Measurements from ENCODE around the gene LPIN1.
A peak's percentile ranks its signal among the peaks of the same experiment; 100 is the strongest.
"Not testable (repeated sequence)": the region's sequence is repeated elsewhere in the genome, so short reads cannot be mapped to it uniquely, and the experiment has no call there.

Gene LPIN1

DNA sequence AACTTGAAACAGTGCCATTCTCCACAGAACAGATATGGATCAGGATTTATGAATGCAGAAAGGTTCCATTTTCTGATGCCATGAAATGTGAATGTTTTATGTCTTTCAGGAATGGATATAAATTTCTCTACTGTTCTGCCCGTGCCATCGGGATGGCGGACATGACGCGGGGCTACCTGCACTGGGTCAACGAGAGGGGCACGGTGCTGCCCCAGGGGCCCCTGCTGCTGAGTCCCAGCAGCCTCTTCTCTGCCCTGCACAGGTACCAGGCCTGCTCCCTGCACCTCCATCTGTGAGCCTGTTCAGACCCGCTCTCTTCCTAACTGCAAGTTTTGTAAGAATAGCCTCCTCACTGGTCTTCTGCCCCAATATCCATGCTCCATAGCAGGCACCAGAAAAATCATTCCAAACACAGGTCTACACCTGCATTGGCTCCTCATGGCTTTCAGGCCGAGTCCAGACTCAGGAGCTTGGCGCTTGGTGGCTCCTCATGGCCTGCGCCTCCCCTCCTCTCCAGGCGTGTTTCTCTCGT lies 68.6 kb downstream of the LPIN1 start:
- no peak for DNase-seq

DNA sequence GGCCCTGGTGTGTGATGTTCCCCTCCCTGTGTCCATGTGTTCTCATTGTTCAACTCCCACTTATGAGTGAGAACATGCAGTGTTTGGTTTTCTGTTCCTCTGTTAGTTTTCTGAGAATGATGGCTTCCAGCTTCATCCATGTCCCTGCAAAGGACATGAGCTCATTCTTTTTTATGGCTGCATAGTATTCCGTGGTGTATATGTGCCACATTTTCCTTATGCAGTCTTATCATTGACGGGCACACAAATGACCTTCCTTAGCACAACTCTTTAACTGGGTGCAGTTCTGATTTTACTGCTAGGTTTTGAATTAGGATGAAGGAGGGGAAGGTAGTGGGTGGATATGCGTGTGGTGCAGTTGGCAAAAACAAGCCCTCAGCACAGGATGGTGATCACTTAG lies 70.5 kb downstream of the LPIN1 start:
- DNase-seq: not testable (repeated sequence)

DNA sequence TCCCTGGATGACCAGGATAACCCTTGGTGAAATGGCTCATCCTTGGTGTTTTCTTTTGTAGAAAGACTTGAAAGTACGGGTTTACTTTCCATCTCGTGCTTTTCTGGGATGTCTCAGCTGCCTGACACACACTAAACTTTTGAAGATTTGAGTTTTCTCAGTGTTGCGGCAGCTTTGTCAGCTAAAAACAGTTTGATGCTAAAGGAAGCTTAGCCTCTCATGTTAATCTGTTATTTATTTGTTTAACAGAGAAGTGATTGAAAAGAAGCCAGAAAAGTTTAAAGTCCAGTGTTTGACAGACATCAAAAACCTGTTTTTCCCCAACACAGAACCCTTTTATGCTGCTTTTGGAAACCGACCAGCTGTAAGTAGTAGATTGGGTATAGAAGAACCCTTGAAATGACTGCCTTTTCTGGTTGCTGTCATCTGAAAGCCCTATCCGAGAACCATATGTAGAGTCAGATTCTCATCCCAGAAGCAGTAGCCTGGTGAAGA lies 72.8 kb downstream of the LPIN1 start:
- no peak for DNase-seq

DNA sequence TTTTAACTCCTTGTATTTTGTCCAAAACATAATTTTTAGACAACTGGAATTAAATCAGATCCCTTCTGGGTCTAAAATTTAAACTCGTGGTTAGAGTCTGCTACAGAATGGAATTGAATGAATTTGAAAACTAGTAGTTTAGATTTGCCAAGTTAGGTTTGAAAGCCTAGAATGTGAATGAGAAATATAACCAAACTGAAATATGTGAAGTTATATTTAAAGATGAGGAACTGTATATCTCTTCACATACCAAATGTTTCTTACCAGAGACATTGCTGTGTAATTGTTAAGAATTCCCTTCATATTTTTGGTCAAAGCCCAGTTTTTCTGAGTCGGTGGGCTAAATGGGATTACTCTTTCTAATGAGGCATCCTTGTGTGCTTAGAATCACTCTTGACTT lies 74.2 kb downstream of the LPIN1 start:
- DNase-seq: no peak

DNA sequence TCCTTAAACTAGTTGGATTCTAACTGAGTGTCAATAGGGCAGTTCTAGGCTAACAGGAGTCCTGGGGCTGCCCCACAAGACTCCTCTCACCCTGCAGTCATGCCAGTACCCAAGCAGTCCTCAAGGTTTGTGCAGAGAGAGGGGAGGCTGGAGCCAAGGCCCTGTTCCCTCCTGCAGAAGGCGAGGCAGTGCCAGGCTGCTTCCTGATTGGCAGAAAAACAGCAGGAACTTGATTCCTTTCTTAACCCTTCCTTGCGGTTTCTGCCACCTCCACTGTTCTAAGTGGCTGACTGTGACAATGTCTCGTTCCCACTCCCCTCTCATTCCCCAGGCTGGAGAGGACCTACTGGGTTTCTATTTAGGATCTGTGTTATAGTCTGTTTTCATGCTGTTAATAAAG lies 75.3 kb downstream of the LPIN1 start:
- DNase-seq: no peak

DNA sequence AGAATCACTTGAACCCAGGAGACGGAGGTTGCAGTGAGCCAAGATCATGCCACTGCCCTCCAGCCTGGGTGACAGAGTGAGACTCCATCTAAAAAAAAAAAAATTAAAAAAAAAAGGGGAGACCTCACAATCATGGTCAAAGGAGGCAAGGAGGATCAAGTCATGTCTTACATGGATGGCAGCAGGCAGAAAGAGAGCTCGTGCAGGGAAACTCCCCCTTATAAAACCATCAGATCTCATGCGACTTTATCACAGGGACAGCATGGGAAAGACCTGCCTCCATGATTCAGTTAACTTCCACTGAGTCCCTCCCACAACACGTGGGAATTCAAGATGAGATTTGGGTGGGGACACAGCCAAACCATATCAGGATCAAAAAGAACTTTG lies 75.9 kb downstream of the LPIN1 start:
- not testable (repeated sequence) for DNase-seq

DNA sequence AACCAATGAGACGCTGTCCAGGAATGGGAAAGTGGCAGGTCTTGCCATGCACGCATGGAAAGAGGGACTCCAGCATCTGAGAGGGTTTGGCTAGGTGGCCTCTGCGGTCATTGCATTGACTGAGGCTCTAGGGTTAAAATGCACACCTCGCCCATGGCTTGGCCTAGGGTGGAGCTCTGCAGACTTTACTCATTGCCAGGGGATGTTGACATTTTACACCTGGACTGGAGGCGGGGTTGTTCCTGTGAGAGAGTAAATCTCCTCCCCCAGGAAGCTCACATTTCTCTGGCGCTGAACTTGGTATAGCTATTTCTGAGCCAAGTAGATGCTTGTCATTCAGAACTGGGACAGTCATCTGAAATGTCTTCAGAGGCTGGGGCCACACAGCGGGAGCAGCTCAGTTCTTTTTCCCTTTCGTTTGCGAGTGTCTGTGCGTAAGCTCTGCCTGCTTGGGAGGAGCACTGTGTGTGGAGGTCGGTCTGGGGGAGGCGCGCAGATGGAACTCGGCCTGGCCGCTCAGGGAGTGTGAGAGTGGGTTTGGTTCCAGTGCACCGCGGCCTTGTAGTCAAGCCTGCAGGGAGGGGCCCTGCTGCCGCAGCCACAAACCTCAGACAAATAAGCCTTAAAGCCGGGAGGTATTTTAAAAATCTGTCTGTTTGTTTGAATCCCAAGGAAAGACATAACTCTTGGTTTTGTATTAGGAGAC lies 76.5 kb downstream of the LPIN1 start:
- no peak for DNase-seq

DNA sequence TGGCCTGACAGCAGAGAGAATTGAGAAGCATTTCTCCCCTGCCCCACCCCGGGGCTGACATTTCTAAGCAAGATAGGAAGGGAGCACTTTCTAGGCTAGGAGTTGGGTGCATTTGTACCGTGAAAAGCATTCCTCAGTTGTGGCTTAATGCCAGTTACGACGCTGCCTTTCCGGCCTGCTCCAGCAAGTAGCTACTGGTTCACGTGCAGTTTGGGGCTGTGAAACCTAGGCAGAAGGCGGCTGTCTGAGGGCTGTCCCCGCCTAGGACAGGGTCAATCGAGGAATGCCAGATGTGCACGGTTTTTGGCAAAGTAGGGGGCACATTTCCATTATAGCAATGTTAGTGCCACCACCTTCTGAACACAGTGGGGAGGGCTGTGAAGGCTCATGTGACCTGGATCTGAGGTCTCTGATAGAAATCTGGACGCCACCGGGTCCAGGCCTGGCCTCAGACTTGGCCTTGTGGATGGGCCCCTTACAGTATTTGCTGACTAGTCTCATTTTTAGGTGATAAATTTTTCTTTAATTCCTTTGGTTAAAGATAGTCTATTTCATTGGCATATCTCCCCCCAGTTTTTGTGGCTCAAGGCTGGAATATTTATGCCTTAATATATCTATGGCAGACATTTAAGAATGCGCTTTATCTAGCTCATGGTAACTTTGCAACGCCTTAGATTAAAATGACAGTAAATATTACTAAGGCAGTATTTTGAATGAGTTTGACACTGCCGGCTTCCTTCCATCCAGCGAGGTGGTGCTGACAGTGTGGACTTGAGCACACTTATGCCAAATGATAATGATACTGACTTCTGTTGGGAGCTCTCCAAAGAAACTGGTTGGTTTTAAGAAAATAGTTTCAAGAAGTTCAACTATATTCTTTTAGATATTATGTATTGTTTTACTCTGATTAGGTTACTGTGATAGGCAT lies 78.7 kb downstream of the LPIN1 start:
- DNase-seq: no peak

DNA sequence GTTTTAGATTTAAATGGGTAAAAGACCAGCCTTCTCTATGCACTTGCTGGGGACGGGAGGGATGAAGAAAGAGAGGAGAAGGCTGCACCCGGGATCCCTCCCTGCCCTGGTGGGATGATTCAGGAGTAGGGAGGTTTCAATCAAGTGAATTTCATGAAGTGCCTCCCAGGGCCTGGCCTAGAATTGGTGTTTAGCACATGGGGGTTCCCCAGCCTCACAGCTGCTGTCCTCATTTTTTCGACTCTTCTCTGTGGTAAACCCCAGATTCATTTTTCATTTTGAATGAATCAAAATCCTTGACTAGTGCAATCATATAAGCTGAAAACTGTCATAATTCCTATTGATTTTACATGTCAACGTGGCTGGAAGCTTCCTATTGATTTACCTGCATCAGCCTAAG lies 81.1 kb downstream of the LPIN1 start:
- no peak for DNase-seq

DNA sequence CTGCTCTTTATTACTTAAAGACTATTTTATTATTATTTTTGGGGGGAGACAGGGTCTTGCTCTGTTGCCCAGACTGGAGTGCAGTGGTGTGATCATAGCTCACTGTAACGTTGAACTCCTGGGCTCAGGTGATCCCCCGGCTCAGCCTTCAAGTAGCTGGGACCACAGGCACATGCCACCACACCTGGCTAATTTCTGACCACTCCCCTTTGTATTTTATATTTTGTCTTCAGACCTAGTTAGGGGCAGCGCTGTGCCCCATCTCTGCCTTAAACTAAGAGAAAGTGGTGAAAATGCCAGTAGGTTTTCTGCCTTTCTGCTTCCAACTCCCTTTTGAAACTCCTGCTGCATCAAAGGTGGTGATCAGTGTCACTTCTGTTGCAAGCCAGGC lies 82.5 kb downstream of the LPIN1 start:
- no peak for DNase-seq

DNA sequence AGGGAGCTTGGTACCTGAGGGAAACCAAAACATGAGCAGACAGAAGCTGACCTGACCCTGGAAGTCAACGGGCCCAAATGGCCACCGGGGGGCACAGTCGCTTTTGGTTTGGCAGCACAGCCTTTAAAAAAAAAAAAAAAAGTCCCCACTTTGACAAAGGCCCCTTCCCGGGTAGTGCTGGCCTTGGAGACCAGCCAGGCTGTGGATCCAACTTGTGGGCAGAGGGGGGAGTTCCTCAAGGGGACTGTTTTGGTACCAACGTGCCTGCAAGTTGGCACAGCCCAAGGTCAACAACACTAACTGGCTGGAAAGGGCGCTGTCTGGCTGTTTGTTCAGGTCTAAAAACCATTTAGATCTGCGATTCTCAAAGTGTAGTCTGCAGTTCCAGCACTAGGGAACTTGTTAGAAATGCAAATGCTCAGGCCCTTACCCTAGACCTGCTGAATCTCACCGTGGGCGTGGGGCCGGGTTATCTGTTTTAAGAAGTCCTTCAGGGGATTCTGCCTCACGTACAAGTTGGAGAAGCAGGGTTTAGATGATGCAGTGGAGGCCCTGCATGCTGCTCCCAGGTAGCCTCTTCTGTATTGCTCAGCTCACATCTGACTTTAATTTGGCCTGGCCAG lies 83.0 kb downstream of the LPIN1 start:
- peak; percentile 29 for DNase-seq

DNA sequence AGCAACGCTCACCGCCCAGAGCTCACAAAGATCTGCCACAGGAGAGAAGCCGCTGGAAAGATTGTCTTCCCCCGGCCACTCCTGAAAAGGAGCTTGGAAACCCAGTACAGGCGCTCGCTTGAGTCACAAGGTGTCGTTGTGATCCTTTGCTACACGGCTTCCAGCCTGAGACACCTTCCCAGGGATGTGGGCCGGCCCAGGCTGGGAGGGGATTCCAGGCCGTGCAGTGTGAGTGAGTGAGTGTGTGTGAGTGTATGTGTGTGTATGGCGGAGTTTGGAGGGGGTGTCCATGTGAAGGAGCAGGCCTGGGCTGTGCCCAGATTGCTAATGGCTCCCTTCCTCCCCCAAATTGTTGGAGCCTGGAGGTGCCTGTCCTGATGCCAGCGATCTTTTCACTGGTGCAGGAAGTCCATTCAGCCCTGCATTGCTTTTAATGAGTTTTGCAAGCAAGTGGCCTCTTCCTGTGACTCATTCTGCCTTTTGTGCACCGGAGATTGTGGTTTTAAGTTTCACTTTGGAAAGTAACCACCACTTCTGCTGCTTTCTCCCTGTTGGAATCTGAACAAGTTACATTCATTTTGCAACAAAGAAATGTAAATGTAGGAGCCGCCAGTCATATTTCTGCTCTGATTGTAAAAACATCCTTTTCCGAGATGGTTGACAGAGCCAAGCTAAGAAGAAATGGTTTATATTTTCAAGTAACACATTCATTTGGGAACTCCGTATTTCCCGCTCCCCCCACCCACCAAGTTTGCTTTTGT lies 83.7 kb downstream of the LPIN1 start:
- peak; percentile 90 for DNase-seq

DNA sequence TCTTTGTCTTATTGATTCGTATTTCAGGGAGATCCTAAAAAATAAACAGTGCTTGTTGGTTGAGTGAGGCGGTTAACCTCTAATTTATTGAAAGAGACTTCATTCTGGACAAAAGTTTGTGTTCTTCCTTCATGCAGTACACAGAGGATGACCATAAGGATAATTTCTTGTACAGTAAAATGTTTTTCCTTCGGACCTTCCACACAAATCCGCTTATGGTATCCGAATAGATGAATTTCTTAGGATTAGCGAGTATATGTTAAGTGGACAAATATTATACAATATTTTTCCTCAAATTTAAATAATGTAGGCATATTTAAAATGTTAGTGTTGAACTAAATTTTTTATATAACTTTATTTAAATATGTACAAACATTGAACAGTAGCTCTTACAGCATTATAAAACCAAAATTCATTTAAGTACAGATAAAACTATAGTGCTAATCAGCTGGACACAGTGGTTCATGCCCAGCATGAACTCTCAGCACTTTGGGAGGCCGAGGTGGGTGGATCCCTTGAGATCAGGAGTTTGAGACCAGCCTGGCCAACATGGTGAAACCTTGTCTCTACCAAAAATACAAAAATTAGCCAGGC lies 84.4 kb downstream of the LPIN1 start:
- DNase-seq: no peak

DNA sequence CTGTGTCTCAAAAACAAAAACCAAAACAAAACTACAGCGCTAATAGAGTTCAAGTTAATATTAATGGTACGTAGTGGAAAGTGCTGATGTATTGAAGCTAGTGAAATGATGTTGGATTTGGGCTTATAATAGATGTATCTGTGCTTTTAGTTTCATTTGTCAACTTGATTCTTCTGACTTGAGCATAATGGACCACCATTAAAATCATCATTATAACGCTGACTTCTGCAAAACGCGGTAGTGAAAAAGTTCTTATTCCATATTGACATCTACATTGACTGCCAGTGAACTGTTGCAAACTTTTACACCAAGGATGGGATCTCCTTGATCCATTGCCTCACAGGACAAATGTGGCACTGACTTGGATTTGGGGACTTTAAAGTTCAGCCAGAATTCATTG lies 85.0 kb downstream of the LPIN1 start:
- no peak for DNase-seq

DNA sequence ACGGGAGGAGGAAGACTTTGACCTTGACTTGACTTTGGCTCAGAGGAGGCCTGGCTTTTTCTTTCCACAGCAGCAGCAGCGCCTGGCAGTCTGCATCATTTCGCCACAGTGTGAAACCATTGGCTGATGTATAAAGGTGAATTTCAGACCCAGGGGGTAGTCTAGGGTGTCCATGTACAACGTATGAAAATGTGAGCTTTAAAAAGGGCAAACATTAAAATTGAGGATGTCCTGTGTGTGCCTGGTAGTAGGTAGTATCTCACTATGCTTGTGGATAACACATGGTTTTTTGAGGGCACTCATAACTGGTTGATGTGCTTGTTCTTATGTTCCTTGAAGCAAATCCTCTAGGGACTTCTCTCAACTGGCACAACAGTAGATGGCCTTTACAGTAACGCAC lies 86.1 kb downstream of the LPIN1 start:
- no peak for DNase-seq

DNA sequence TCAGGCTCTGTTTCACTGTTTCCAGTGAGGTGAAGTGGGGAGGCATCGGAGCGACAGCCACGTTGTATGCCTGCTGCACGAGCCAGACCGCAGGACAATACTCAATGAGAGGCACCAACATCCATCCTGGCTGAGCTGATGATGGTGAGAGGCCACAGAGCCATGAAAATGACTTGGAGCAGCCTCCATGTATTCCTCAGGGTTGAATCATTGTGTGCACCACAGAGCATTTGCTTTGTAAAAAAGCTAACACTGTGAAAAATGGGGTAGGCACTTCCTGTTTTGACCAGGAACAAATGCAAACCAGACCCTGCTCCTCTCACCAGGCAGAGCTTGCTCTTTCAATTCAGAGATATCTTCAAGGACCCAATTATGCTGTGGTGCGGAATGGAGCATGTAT lies 87.2 kb downstream of the LPIN1 start:
- no peak for DNase-seq

DNA sequence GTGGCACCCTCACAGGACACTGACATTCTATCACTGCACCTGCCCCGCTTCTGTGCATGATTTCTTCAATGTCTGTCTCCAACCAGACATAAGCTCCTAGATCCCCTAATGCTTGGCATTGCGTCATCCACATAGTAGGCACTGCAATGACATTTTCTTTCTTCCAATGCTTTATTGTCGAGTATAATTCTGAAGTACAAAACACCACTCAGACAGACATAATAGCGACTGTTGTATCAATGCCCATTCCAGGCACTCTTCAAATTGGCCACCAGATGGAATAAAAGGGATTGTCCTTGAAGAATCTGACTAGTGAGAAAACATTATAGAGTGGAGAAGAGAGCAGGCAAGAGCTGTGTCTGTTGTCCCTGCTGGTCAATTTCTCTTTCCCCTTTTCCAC lies 89.0 kb downstream of the LPIN1 start:
- DNase-seq: no peak

DNA sequence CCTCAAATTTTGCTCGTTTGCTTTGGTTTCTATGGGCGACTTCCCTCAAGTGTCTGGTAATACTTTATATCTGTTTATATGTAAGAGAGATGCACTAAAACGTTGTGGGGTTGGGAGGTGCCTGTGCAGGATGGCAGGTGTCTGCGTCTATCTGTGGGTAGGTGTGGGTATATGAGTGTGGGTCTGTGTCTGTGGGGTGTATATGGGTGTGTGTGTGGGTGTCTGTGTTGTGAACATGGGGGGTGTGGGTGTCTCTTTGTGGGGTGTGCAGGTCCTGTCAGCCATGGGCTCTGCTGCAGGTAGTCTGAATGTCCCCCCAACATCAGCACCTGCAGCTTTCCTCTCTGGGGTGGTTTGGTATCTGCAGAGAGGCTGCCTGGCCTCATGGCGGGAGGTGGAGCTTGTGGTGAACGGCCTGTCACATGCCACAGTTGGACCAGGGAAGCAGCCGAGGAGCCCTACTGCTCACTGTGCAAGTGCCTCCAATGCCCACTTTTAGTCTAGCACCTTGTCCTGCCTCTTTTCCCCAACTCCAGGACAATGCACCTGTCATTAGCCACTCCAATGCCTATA lies 90.3 kb downstream of the LPIN1 start:
- DNase-seq: no peak

DNA sequence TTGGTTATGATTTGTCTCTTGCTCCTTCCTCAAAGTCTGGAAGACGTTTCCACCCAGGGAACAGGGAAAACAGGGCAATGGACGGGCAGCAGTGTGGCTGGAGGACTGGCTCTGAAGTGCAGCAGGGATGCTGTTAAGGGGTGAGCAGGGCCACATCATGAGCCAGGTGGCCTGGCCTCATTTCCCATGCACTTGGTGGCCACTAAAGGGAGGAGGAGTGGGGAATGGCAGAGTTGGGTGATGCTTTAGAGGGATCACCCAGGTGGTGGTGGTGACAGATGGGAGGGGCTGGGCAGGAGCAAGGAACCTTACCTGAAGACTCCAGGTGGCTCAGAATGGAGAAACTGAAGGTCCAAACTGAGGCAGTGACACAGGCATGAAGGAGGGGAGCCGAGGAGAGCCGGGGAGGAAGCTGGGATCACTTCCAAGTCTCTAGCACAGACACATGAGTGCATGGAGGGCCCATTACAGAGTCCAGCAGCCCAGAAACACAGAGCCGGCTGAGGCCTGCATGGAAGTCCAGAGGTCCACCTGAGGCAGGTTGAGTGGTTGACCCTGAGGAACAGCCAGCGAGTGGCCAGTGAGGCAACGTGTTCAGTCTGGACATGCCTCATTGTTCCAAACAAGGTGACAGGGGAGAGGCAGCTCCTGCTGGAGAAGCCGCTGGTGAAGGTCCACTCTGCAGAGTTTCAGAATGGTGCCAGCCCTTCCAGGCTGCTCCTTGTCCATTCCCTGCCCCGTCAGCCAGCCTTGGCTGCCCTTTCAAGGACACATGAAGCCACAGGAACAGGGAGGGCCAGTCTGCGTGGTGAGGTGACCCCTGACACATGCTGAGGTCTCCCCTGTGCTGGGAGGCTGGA lies 91.7 kb downstream of the LPIN1 start:
- DNase-seq: no peak

DNA sequence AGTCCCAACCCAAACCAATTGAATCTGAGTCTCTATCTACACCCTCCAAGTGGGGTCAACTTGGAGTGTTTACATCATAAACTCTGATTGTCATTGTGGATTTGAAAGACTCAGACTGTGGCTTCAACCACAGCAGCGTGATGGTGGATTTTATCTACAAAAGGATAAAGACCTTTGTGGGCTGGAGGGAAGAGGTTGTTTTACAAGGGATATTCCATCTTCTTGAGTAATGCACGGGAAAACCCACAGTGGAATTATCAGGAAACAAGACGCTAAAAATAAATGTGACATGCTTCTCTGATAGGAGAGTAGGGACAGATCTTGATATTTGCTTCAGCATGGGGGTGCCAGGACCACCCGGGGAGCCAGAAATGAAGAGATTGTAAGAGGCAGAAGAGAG lies 93.5 kb downstream of the LPIN1 start:
- DNase-seq: no peak

DNA sequence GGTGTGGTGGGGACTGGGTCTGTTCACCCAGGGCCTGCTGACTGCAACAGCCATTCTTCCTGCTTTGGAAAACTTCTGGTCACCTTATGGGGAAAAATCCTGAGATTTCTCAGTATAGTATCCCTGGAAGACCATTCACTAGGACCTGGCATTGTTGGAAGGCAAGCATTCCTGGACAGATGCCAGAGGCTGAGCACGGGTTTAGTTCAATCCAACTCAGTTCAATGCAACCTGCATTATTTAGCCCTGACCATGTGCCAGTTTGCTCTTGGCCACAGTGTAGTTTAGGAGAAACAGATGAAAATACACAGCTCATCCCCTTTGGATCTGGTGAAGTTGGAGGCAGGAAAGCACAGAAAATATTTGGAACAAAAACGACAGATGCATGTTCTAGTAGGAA lies 95.9 kb downstream of the LPIN1 start:
- no peak for DNase-seq
